SK-N-SH (cell line): ENCODE data around the gene EXOC6B.

Experiments
- CHD2 ChIP-seq: fragments of 150-350 bp; IDR thresholded peaks from 2 replicates; pipeline ENCODE4 v1.6.1; 2018; ENCODE audit warnings: low read length; ENCODE audit not compliant: partially characterized antibody
- FOSL2 ChIP-seq: IDR thresholded peaks from 2 replicates; pipeline ENCODE4 v1.4.0; 2012; ENCODE audit warnings: low read depth, mild to moderate bottlenecking, moderate library complexity, borderline replicate concordance
- FOXM1 ChIP-seq: IDR thresholded peaks from 2 replicates; pipeline ENCODE4 v1.4.0; 2012; ENCODE audit warnings: low read depth, mild to moderate bottlenecking
- MXI1 ChIP-seq: IDR thresholded peaks from 2 replicates; pipeline ENCODE4 v1.6.1; 2012; ENCODE audit warnings: mild to moderate bottlenecking, low read depth, low read length, improper control_type of control experiment
- POLR2AphosphoS5 ChIP-seq: IDR thresholded peaks from 2 replicates; pipeline ENCODE4 v1.6.1; 2012; ENCODE audit warnings: low read depth, low read length
- SMC3 ChIP-seq: IDR thresholded peaks from 2 replicates; pipeline ENCODE4 v1.6.1; 2012; ENCODE audit warnings: low read depth, low read length, improper control_type of control experiment
- TCF12 ChIP-seq: IDR thresholded peaks from 2 replicates; pipeline ENCODE4 v1.4.0; 2012
- TF ChIP-seq, protein P1 (sequence below): fragments of 200-600 bp; sonication (generic); IDR thresholded peaks from 2 replicates; pipeline ENCODE4 v1.6.1; 2017; ENCODE audit warnings: antibody characterized with exemption, mild to moderate bottlenecking, moderate library complexity
- TF ChIP-seq, protein P2 (sequence below): IDR thresholded peaks from 2 replicates; pipeline ENCODE4 v1.4.0; 2012; ENCODE audit warnings: low read depth, borderline replicate concordance

DNA sequence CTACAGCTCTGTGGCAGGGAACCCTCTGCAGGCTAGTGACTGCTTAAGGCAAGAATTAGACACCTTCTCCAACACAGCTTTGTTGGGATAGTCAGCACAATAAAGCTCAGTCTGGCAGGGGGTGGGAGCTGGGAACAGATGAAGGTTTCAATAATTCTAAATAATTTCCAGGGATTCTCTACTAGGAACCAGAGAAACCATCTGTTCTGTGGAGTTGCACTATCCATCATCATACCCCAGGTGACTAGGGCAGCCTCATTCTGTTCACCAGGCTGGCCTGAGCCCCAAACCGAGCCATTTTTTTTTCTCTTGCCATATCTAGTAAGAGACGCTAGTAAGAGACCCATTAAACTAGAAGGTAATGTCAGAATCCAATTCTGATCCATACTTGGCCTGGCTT, 642.4 kb downstream of the EXOC6B start:
- TF ChIP-seq, protein P1, sequence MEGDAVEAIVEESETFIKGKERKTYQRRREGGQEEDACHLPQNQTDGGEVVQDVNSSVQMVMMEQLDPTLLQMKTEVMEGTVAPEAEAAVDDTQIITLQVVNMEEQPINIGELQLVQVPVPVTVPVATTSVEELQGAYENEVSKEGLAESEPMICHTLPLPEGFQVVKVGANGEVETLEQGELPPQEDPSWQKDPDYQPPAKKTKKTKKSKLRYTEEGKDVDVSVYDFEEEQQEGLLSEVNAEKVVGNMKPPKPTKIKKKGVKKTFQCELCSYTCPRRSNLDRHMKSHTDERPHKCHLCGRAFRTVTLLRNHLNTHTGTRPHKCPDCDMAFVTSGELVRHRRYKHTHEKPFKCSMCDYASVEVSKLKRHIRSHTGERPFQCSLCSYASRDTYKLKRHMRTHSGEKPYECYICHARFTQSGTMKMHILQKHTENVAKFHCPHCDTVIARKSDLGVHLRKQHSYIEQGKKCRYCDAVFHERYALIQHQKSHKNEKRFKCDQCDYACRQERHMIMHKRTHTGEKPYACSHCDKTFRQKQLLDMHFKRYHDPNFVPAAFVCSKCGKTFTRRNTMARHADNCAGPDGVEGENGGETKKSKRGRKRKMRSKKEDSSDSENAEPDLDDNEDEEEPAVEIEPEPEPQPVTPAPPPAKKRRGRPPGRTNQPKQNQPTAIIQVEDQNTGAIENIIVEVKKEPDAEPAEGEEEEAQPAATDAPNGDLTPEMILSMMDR, result no peak
- no peak for TF ChIP-seq FOSL2
- TF ChIP-seq POLR2AphosphoS5, result no peak
- TF ChIP-seq, protein P2, sequence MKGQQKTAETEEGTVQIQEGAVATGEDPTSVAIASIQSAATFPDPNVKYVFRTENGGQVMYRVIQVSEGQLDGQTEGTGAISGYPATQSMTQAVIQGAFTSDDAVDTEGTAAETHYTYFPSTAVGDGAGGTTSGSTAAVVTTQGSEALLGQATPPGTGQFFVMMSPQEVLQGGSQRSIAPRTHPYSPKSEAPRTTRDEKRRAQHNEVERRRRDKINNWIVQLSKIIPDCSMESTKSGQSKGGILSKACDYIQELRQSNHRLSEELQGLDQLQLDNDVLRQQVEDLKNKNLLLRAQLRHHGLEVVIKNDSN, result no peak
- TF ChIP-seq CHD2, result no peak
- TF ChIP-seq SMC3, result no peak
- TF ChIP-seq MXI1, result no peak
- no peak for TF ChIP-seq FOXM1
- TF ChIP-seq TCF12, result no peak
